Left ventricle myocardium inferior (tissue), 1 donor: ENCODE measurements around the gene PIK3R3. TPM values are rescaled to one million over a fixed set of nuclear protein-coding genes. Genes with fewer than 3 reads are reported as not detected.

ENCODE experiments used
- DNase-seq: peaks from one replicate; pipeline ENCODE4 v3.0.0-alpha.2; 2020
- H3K27ac ChIP-seq: fragments of 200-600 bp; replicated peaks from 2 replicates; pipeline ENCODE4 v1.8.0; 2021
- H3K27me3 ChIP-seq: fragments of 200-600 bp; 2 replicates; pipeline ENCODE4 v1.8.0; 2021; ENCODE audit warnings: low read depth
- H3K36me3 ChIP-seq: fragments of 200-600 bp; 2 replicates; pipeline ENCODE4 v1.8.0; 2021
- H3K4me1 ChIP-seq: fragments of 200-600 bp; 2 replicates; pipeline ENCODE4 v1.8.0; 2021
- H3K4me3 ChIP-seq: fragments of 200-600 bp; 2 replicates; pipeline ENCODE4 v1.8.0; 2021; ENCODE audit warnings: mild to moderate bottlenecking, moderate library complexity
- H3K9me3 ChIP-seq: fragments of 200-600 bp; replicated peaks from 2 replicates; pipeline ENCODE4 v1.8.0; 2021
- CTCF ChIP-seq: fragments of 200-600 bp; IDR thresholded peaks from 2 replicates; pipeline ENCODE4 v1.8.0; 2021; ENCODE audit warnings: antibody characterized with exemption, mild to moderate bottlenecking, borderline replicate concordance
- intact Hi-C: fragments of 100-400 bp; cut with micrococcal nuclease; formaldehyde crosslinking; loops from one replicate; pipeline ENCODE4 v1.11.0; 2022
- long read RNA-seq: library from polyadenylated mRNA; unstranded; transcript quantifications from one replicate; pipeline ENCODE4 v2.0.0, GENCODE V29; 2021
- total RNA-seq: library from RNA; stranded (reverse); fragmentation: NEBNext Ultra II Directional; extraction: Animal tissue kit (Norgen Biotek cat#: 25700); gene quantifications from one replicate; pipeline ENCODE4 v1.2.1, GENCODE V29; 2021
- donor health status: DM: no; HTN: yes; CAD: no; lungs with severe emphysema.

Gene PIK3R3
- 32.7 TPM for total RNA-seq
- long read RNA-seq, full-length matches to known transcripts, result 39 of 56 reads
- long read RNA-seq, partial matches to known transcripts, result 1 of 56 reads
- long read RNA-seq, other reads (novel, unspliced or antisense), result 16 of 56 reads

- peak; percentile 98 for DNase-seq
- Histone ChIP-seq H3K4me3 (peak within 1 kb of the TSS; percentile 84), H3K27me3 (peaks cover 16% of the 10 kb centered on the region), H3K36me3 (no peaks in the 10 kb centered on the region), H3K4me1 (peaks cover 90% of the 10 kb centered on the region), H3K9me3 (no peaks in the 10 kb centered on the region), H3K27ac (peak within 1 kb of the TSS; percentile 97)
- peak; percentile 37 for TF ChIP-seq CTCF
- intact Hi-C loops, result loop anchor here (5.0 kb wide), 1 partner anchor 40 kb away; no protein-coding TSS in a partner anchor
Measured at GRCh38 chr1:46132529-46133180, at the start of gene PIK3R3. Gene PIK3R3 (minus strand): TSS chr1:46132629. CDS start chr1:46131952, 677 bp downstream.

- Histone ChIP-seq H3K4me3 (no peak overlapping the region), H3K36me3 (no peaks in the 10 kb centered on the region), H3K27ac (peak overlapping the region; percentile 45), H3K9me3 (no peaks in the 10 kb centered on the region), H3K27me3 (no peaks in the 10 kb centered on the region), H3K4me1 (peaks cover 48% of the 10 kb centered on the region)
- no peak for TF ChIP-seq CTCF
- intact Hi-C loops, result no loop called here
- no peak for DNase-seq
Measured at GRCh38 chr1:46181343-46182260, 49.2 kb upstream of the PIK3R3 start.

GRCh38 chr1:46180082-46180616, 47.7 kb upstream of the PIK3R3 start:
- H3K4me1 ChIP-seq, result peaks cover 53% of the 10 kb centered on the region
- intact Hi-C loops, result no loop called here

GRCh38 chr1:46179138-46180081, 47.0 kb upstream of the PIK3R3 start:
- Histone ChIP-seq H3K9me3 (no peaks in the 10 kb centered on the region), H3K27ac (peak overlapping the region; percentile 43), H3K27me3 (no peaks in the 10 kb centered on the region), H3K4me3 (no peak overlapping the region), H3K36me3 (no peaks in the 10 kb centered on the region), H3K4me1 (peaks cover 58% of the 10 kb centered on the region)
- peak; percentile 63 for DNase-seq
- intact Hi-C loops, result loop anchor here (2.0 kb wide), 1 partner anchor 143 kb away; no protein-coding TSS in a partner anchor
- TF ChIP-seq CTCF, result peak; percentile 97

More at GRCh38 chr1:46180082-46180616, 47.7 kb upstream of the PIK3R3 start:
- Histone ChIP-seq H3K36me3 (no peaks in the 10 kb centered on the region), H3K27me3 (no peaks in the 10 kb centered on the region), H3K9me3 (no peaks in the 10 kb centered on the region), H3K4me3 (no peak overlapping the region), H3K27ac (no peak overlapping the region)
- peak; percentile 14 for TF ChIP-seq CTCF
- DNase-seq, result no peak
